Stimulated activated CD8-positive, alpha-beta memory T cell treated with anti-CD3 and anti-CD28 coated beads, Interleukin-15, amount 100 ng/mL, for 4 hours (primary cell): ENCODE data around the gene HIVEP1.
A peak's percentile ranks its signal among the peaks of the same experiment; 100 is the strongest.

Experiments used
- DNase-seq, 2 donors: peaks; one replicate each; pipeline ENCODE4 v3.0.0-alpha.2; 2020; ENCODE audit warnings: low read depth in 2 of 2

Gene HIVEP1

DNA sequence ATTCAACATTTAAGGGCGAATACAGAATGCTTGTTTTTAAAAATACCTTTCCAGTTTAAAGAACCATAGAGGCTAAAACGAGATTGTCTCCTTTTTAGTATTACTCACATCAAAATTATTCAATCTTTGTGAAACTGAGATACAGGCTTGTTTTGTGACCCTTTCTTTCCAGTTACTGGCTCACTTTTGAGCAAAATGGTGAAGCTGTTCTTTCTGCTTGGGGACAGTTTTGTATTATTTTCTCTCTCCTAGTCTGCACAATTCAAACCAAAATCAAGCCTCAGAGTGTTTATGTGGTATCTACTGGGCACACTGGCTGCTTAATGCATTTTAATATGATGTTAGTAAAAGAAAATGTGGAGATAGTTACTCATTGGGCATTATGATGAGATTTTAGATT lies 36.5 kb downstream of the HIVEP1 start:
- DNase-seq, result no peak

DNA sequence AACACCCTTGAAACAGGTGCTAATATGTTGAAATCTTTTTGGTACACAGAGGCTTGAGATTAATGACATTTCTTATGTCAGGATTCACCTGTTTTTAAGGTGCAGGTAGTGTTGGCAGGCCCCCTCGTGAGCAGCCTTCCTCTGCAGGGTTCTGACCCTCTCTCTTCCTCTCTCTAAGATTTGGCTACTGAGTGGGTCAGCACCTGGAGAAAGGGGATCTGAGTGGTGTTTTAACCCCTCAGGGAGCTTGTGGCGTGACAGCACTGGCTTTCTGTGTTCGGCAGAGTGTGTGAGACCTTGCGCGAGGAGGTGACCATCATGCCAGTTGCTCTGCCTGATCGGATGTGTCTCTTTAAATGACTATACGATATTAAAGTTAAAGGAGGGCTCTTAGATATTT lies 37.1 kb downstream of the HIVEP1 start:
- no peak for DNase-seq

DNA sequence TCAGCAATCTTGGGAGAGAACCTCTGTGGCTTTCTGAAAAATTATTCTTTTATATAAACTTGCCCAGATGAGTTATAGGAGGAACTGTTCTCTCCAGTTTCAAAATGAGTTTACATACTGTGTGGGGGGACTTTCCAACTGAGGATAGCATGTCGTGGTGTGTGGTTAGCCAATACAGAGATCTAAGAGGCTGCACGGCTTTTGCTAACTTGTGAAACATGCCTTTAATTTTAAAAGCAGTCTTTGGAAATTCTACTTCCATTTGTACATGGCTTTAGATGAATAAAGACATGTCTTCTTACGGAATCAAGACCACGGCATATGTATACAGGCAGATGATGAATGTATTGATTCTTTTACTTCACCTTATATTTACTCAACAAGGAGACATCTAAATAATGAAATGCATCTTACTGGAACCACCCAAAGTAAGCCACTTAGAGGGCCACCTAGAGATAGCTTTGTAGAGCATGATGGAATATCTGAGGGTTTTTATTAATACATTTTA lies 39.8 kb downstream of the HIVEP1 start:
- DNase-seq, result peak in 1 of 2 donors; percentile 36

DNA sequence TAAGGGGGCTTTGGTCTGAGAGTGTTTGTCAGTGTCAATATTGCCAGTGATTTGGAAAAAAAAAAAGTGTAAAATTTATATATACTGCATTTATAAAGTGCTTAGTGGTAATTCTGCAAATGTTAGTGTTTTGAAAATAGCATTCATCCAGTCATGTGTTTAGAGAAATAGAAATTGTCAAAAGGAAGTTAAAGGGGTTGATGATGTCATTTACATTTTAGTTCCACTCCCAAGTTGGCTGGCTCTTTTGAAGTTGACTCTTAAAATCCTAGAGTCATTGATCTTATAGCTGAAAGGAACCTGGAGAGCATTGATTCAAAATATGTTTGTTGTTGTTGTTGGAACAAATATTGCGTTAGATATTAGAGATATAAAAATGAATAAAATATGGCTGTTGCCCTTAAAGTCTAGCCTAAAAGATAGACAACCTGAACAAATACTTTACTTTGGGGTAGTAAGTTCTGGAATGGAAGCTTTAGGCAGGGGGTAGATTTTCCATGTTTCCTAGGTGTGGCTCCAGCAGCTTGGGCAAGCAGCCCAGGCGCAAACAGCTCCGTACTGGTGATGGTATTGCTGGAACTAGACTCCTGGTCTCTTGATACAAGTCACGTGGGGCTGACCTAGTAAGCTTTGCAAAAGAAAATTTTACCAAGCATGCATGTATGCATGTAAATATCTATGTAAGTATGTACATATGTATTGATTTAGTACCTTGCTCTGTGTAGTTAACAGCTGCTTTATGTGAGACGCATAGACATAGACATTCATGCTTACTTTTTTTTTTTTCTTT lies 46.3 kb downstream of the HIVEP1 start:
- DNase-seq, result no peak

DNA sequence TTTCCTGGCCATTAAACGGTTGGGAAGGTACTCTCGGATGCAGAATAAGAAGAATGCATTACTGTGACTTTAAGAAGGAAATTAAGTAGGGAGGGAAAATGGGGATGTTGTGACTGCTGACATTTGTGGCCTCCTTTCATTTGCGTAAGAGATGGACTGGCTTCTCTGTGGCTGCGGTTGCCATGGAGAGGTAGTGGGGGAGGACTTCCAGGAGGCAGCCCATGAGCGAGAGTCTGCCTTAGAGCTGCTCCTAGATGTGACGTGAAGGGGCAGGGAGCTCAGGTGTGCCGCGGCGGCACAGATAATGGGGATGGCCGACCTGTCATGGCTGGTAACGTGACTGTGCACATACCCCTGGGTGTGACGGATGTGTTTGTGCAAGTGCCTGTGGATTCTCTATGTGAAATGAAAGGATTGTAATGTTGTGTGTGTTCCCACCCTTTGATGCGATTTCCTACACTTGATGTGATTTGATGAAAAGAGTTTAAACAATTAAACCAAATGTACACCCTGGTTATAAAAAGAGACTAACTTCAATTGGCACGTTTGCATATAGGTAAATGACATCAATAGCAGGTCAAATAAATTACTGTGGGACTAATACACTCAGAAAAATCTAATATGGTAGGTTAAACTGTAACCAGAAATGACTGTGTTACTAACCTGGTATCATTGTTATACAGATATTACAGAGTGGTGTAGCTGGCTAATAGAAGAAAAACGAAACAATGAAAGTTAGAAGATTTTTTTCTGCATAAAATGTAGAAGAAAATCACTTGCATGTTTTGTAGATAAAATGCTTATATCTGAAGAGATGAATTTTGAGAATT lies 48.9 kb downstream of the HIVEP1 start:
- peak; percentile 27 to 46 for DNase-seq

DNA sequence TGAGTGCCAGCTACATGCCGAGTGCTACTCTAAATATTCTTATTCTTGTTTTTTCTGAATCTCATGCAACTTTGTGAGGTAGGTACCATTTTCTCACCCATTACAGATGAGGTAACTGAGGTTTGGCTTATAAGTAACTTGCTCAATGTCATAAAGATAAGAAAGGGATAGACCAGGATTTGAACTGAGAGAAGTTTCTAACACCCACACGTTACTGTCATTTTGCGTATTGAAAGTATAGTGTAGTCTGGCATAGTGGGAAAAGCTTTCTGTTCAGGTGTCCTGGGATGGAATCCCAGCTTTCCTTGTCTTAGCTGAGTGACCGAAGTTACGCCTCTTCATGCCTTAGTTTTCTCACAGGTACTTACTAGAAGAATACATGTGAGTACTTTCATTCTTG lies 50.5 kb downstream of the HIVEP1 start:
- no peak for DNase-seq

DNA sequence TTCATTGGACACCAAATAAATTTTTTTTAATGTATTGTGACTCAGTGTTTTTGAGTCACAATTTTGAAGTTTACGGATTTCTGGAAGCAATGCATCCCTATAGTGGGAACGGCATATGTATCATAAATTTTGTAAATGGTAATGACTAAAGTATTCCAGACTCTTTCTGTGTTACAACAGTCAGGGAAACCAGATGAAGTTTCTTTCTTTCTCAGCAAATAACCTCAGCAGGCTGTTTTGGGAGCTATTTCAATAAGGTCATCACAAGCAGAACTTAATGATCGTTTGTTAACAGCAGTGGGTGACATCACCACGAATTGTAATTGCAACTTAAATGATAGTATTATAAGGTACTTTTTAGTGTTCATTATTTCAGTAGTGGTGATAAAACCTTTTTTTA lies 52.0 kb downstream of the HIVEP1 start:
- no peak for DNase-seq

DNA sequence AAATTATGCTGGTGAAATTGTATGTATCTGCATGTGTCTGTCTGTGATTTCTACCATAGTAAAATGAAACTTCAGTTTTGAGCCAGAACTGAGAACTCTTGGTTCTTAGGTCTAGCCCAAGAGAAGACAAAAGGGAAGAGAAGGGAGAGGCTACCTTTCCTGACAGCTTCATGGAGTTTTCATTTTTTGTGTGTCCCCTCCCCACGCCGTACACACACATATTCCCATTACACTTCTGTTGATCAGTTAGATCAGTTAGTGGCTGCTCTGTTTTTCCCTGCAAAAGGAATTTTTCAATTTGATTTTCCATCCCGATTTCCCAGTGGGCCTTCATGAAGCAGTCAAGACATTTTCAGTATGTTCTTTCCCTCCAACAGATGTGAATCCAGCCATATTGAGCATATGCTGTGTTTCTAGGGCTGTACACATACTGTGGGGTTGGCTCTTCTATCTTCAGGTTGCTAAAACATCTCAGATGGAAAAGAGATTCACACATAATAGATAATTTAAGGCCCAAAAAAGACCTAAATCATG lies 52.5 kb downstream of the HIVEP1 start:
- no peak for DNase-seq

DNA sequence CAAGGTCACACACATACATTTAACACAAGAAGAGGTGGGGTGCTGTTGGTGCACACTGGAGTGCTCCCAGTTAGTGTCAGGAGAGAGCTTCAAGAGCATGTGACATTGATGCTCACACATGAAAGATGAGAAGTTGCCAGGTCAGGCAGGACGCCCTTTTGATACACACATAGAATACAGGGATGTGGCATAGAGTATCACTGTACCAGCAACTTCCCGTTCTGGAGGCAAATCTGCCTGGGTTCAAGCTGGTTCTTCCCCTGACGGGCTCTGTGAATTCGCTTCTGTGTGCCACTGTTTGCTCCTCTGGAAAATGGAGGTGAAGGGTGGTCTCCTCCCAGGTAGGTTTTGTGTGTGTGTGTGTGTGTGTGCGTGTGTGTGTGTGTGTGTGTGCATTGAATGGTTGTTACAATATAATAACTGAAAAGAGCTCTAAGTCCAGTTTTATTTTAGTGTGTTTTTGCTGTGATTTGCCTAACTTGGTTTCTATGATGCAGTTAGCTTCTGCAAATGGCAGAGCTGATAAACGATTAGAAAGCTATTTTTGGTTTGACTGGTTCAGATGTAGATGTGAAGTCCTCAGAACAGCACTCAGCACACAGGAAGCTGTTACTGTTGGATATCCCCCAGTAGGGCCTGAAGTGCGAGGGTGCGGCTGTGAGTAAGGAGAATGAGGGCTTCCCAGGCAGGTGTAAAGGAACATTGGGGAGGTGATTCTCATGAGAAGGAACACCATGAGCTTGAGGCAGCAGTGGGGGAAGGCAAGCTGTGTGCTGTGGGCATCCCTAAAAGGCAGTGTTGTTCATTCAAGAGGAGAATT lies 53.4 kb downstream of the HIVEP1 start:
- DNase-seq, result no peak

DNA sequence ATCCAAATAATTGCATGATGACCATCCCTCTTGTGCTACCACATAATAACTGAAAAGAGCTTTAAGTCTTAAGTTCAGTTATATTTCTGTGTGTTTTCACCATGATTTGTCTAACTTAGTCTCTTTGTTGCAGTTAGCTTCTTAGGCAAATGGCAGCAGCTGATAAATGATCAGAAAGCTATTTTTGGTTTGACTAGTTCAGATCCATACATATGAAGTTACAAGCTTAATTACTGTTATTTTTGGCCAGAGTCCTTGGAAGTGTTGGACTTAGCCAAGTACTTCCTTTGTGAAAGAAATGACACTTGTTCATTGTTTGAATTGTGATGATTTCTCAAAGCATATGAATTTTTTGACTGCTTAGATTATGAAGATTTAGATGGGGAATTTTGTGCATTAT lies 54.2 kb downstream of the HIVEP1 start:
- no peak for DNase-seq

DNA sequence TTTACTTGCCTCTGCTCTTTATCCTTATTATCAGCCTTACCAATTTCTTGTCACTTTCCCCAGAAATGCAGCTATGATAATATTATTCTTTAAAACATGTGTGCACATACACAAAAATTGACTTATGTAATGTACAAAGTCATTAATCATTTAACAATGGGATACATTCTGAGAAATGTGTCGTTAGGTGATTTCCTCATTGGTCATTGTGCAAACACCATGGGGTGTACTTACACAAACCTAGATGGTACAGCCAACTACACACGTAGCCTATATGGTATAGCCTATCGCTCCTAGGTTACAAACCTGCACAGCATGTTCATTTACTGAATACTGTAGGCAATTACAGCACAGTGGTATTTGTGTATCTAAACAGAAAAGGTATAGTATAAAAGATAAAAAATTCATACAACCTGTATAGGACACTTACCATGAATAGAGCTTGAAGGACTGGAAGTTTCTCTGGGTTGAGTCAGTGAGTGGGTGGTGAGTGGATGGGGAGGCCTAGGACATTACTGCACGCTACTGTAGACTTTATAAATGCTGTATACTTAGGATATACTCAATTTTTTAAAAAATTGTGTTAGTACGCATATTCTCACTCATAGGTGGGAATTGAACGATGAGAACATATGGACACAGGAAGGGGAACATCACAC lies 56.9 kb downstream of the HIVEP1 start:
- DNase-seq, result no peak

DNA sequence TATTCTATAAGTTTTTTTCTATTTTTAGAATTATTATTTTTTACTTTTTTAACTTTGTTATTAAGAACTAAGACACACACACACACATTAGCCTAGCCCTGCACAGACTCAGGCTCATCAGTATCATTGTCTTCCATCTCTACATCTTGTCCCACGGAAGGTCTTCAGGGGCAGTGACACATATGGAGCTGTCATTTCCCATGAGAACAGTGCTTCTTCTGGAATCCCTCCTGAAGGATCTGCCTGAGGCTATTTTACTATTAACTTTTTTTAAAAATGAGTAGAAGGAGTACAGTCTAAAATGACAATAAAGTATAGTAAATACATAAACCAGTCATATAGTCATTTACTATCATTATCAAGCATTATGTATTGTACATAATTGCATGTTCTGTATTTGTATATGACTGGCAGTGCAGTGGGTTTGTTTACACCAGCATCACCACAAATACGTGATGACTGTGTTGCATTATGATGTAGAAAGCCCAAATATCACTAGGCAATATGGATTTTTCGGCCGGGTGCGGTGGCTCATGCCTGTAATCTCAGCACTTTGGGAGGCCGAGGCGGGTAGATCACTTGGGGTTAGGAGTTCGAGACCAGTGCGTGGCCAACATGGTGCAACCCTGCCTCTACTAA lies 57.9 kb downstream of the HIVEP1 start:
- DNase-seq, result no peak

DNA sequence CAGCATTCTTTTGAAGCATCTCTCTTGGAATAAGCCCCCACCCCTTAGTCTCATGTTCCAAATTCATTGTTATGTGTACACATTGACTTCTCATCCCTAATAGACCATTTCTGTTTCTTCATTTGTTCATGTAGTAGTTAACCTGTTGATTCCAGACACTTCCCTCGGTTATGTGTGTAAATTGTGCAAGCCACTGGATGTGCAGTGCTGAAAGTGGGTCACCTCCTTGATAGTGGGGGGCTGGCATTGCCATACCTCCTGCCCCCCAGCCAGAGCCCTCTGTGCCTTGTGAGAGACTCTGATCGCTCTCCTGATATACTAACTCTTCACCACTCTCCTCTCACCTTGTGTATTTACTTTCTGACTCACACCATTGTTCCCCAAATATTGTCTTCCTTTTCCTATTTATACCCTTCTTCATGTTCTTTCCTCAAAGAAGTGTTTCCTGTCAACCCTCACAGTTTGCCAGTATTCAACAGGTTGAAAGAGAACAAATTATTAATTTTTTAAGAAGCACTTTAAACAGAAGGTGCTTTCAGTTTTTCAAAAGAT lies 59.0 kb downstream of the HIVEP1 start:
- no peak for DNase-seq

DNA sequence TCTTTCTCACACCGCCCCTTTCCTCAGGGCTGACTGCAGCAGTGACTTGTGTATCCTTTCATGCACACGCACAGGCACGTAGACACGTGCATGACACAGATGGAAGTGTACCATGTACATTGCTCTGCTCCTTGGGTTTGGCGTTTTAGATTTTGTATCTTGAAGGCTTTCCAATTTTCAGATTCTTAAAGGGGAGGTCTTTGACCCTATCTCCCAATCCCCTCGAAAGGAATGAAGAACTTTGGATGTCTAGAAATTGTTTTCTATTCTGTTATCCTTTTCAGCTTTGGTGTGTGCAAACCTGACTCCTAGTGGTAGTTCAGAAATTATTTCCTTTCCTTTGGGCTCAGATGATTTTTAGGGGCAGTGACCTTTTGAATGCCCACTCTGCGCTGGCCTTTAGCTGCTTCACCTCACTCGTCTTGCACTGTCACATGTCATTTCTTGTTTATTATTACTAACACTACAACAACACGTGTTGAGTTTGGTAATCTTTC lies 63.0 kb downstream of the HIVEP1 start:
- DNase-seq, result no peak

DNA sequence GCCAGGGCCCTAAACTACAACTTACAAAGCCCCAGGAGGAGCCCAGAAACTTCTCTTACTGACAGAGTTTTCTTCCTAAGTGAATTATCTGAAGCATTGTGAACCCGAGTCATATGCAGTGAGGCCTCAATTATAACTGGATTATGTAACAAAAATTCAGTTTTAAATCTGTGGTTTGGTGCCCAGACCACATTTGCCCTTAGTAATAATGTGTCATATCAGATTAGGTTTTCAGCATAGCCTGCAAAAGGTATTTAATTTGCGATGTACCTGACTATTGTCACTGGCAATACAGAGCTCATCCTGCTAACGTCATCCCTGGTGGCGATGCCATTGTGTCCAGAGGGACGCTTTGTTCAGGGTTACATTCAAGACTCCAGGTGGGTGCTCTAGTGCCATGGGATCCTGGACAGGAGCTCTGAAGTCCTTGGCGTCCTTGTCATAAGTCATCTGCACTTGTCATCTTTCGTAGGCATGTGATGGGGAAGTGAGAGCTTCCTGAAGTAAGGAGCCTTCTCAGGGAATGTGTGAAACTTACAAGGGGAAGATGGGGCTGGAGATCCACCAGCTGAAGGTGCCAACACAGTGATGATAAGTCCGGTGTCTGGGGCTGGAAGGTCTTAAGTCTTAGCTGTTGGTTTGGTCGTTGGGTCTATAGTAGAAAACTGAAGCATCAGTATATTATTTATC lies 65.1 kb downstream of the HIVEP1 start:
- DNase-seq, result no peak

DNA sequence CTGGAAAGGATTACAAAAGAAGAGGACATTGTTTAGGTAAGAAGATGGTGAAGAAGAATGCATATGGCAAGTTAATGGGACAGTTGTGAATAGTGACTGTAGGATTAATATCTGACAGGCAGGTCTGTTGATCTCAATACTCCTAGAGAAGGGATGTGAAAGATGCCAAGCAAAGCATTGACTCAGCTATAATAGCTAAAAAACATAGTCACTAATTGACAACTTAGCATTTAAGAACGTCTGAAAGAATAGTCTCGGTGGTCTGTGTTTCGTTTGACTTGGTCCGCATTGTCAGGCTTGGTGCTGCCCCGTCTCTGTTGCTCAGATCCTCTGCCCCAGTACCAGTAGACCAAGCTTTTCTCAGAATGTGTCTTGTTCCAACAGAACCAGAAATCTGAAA lies 65.9 kb downstream of the HIVEP1 start:
- no peak for DNase-seq

DNA sequence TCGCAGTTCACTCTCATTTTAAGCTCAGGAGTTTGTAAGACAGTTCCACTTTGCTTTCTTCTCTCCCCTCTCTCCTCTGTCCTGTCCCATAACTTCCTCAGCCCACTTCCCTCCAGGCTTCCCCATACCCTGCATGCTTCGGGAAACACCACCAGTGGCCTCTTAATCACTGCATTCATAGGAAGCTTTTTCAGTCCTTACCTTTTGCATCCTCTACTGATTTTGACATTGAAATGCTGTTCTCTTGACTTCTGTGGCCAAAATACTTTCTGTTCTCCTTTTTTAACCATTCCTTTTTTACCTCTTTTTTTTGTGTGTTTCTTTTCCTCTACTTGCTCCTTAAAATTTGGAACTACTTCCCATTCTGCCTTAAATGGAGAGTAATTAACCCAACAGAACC lies 69.7 kb downstream of the HIVEP1 start:
- DNase-seq, result no peak

DNA sequence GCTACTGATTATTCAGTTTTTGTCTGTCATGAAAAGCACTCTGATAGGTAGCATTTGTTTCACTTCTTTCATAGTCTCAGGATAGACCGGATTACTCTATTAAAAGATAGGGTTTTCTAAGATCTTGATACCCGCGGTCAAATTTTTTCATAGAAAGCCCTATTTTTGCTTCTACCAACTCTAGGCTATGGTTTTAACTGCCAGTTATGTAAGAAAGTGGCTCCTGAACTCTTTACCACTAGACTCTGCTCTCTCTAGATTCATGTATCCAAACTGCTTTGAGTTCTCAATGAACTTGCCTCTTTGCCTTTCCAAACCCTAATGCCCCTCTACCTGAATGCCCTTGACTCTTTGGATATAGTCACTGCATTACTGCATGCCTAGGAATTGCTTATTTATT lies 70.3 kb downstream of the HIVEP1 start:
- no peak for DNase-seq

DNA sequence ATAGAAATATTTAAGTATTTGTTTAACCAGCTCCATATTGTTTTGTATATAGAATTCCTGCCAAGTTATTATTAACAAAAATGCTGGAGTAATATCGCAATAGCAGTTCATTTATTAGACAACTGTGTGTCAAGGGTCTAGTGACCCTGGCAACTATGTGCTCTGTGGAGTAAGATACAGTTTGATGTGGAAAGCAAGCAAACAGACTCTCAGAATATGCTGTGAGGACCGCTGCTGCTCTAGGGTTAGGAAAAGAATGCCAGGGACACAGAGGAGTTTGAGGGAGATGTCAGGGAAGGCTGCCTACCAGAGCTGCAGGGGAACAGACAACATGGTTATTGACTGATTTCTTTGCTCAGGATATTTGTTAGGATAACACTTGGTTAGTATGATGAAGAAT lies 71.2 kb downstream of the HIVEP1 start:
- DNase-seq, result no peak

DNA sequence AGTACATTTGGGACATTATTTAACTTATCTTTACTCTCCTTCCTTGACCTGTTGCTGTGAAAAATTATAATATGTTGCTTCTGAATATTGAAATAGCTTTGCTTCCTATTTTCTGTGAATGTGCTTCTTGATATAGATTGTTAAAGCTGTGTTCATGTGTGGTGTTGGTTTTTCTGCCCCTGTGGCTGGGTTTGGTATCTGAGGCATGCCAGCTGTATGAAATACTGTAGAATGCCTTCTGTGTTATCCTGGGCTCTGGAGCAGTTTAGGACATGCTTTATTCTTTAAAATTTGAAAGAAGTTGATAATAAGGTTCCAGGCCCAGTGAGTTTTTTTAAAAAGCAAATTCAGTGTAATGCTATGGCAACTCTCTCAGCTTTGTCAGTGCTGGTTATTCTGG lies 71.7 kb downstream of the HIVEP1 start:
- DNase-seq, result no peak
